Gastroesophageal sphincter (tissue), 3 donors: ENCODE measurements around the gene PTAFR.

Experiments
- CTCF ChIP-seq, 4 experiments: fragments of 200-600 bp in 2 of 4; fragments of 450-650 bp in 2 of 4; sonication (generic) in 1 of 4; IDR thresholded peaks; one replicate each; pipeline ENCODE4 v1.5.1; 2017 to 2019; ENCODE audit warnings: antibody characterized with exemption in 4 of 4, mild to moderate bottlenecking in 2 of 4, moderate library complexity in 2 of 4
- EP300 ChIP-seq: sonication (generic); formaldehyde crosslinking; IDR thresholded peaks from one replicate; pipeline ENCODE4 v1.6.1; 2017; ENCODE audit warnings: antibody characterized with exemption, mild to moderate bottlenecking
- POLR2A ChIP-seq, 2 donors: fragments of 450-650 bp; IDR thresholded peaks; one replicate each; pipeline ENCODE4 v1.6.1; 2017; ENCODE audit warnings: antibody characterized with exemption in 2 of 2, mild to moderate bottlenecking in 2 of 2, moderate library complexity in 1 of 2
- POLR2AphosphoS5 ChIP-seq: sonication (generic); formaldehyde crosslinking; IDR thresholded peaks from one replicate; pipeline ENCODE4 v1.6.1; 2017; ENCODE audit warnings: antibody characterized with exemption

DNA sequence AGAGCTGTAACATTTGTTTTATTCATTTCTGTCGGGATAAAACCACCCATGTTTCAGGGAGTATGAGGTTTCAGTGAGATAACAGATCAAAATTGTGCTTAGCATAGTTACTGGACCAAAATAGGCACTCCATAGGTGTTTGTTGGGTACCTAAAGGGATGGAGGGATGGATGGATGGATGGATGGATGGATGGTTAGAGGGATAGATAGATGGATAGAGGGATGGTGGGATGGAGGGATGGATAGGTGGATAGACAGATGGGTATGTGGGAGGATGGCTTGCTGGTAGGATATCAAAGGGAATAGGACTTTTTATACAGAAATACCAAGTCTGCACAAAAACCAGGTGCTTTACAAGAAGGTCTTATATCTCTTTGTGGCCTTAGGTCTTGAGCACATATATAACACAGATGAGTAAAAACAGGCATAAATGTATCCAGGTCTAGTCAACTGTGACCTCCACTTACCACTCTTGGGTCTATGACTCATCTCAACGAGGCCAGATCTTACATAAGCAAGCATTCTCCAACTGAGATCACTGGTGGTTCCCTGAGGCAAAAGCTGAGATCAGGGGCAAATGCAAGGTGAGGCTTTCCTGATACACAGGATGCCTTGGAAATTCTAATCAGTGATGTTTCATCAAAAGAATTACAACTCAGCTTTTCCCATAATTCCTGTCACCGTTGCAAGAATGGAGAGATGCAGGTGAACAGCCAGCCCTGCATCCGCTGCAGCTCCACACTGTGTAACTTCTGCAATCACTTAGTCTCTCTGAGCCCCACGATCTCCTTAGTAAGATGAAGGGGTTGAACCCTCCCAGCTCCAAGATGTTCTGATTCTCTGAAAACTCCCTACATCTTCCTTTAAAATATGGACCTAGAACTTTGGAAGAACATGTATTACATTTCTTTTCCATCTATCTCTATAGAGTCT lies 32.0 kb downstream of the PTAFR start:
- TF ChIP-seq CTCF (IDR thresholded peaks at IDR 0.05), result no peak
- no peak for TF ChIP-seq POLR2AphosphoS5
- TF ChIP-seq EP300, result no peak
- TF ChIP-seq POLR2A (IDR thresholded peaks at IDR 0.05), result no peak
